Measurements from ENCODE around the gene SPECC1L.

DNA sequence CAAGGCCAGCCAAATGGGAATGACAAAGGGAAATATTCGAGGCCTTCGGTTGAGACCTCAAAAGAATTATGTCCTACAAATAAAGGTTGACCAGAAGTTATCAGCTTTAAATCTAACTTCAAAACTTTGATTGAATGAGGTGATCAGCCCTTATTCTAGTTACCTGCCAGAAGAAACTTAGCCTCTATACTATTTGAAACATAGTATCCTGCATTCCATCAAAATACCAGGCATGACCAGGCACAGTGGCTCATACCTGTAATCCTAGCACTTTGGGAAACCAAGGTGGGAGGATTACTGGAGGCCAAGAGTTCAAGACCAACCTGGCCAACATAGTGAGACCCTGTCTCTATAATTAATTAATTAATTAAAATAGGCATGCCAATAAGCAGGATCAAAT, 112.4 kb downstream of the SPECC1L start:
- no peak for TF ChIP-seq POLR2A (IDR thresholded peaks at IDR 0.05; ENCODE audit: borderline replicate concordance, extremely low read depth, insufficient read depth, insufficient read length)
- no peak for TF ChIP-seq SIN3A (IDR thresholded peaks at IDR 0.05; ENCODE audit: low read depth)
- TF ChIP-seq CTCF (IDR thresholded peaks at IDR 0.05 in 2 of 3, conservative IDR thresholded peaks at IDR 0.05 in 1 of 3; ENCODE audit: borderline replicate concordance in 1 of 3, insufficient read depth in 1 of 3, low read depth in 2 of 3, low read length in 2 of 3), result no peak
- no peak for TF ChIP-seq CBX3 (IDR thresholded peaks at IDR 0.05; ENCODE audit: low read depth)
- TF ChIP-seq REST (IDR thresholded peaks at IDR 0.05; ENCODE audit: low read depth), result no peak
- no peak for TF ChIP-seq FOSL1 (IDR thresholded peaks at IDR 0.05; ENCODE audit: low read depth)
- no peak for TF ChIP-seq EZH2 (IDR thresholded peaks at IDR 0.05)
- TF ChIP-seq JUND (IDR thresholded peaks at IDR 0.05), result no peak
- no peak for TF ChIP-seq POLR2AphosphoS5 (IDR thresholded peaks at IDR 0.05; ENCODE audit: low read depth, low read length)
